Skin of body (tissue), 2 donors: Measurements from ENCODE around the gene INPP1. TPM values are rescaled to one million over a fixed set of nuclear protein-coding genes. Genes with fewer than 3 reads are reported as not detected.
"Not testable (repeated sequence)": the region's sequence is repeated elsewhere in the genome, so short reads cannot be mapped to it uniquely, and the experiment has no call there.

ENCODE experiments used
- DNase-seq: peaks from one replicate; lab custom pipeline; 2025; lab: John Stamatoyannopoulos, UW
- total RNA-seq: library from RNA; depleted of rRNA; stranded (reverse); fragments of >200 nt; gene quantifications from one replicate; pipeline ENCODE4 v1.2.3, GENCODE V29; 2014

INPP1 gene, protein sequence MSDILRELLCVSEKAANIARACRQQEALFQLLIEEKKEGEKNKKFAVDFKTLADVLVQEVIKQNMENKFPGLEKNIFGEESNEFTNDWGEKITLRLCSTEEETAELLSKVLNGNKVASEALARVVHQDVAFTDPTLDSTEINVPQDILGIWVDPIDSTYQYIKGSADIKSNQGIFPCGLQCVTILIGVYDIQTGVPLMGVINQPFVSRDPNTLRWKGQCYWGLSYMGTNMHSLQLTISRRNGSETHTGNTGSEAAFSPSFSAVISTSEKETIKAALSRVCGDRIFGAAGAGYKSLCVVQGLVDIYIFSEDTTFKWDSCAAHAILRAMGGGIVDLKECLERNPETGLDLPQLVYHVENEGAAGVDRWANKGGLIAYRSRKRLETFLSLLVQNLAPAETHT
- 12.0 TPM for total RNA-seq

- no peak for DNase-seq
These were observed at the start of gene INPP1 for GRCh38 chr2:190343536-190344275. TSS of gene INPP1 (plus strand) at chr2:190343589. CDS start at chr2:190360103, 16,514 bp downstream.

DNA sequence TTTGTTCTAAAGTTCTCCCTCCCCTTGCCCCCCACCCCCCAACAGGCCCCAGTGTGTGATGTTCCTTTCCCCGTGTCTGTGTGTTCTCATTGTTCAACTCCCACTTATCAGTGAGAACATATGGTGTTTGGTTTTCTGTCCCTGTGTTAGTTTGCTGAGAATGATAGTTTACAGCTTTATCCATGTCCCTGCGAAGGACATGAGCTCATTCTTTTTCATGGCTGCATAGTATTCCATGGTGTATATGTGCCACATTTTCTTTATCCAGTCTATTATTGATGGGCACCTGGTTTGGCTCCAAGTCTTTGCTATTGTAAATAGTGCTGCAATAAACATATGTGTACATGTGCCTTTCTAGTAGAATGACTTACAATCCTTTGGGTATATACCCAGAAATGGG is 45.5 kb upstream of the INPP1 start:
- not testable (repeated sequence) for DNase-seq

- DNase-seq: no peak
These were observed 42.4 kb upstream of the INPP1 start for GRCh38 chr2:190301032-190301431.

DNA sequence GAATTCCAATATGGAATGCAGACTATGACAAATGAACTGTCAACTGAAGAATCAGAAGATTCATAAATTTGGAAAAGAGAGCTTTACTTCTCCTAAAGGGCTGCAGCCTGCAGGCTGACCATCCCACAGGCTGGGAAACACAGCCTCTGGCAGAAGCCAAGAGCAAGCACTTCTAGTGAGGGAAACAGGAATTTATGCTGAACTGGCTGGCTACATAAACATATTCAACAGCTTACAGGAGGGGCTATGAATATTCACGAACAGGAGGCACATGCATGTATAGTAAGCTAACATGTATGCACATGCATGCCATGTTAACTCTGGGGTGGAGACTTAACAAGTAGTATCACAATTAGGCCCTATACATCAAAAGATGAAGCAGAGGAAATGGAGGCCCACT is 41.3 kb upstream of the INPP1 start:
- no peak for DNase-seq

GRCh38 chr2:190303647-190304046 is 39.7 kb upstream of the INPP1 start:
- no peak for DNase-seq

- no peak for DNase-seq
These were observed 39.0 kb upstream of the INPP1 start for GRCh38 chr2:190304404-190304803.

GRCh38 chr2:190308031-190308430 is 35.4 kb upstream of the INPP1 start:
- no peak for DNase-seq

- no peak for DNase-seq
These were observed 31.3 kb upstream of the INPP1 start for GRCh38 chr2:190311893-190312634.

DNA sequence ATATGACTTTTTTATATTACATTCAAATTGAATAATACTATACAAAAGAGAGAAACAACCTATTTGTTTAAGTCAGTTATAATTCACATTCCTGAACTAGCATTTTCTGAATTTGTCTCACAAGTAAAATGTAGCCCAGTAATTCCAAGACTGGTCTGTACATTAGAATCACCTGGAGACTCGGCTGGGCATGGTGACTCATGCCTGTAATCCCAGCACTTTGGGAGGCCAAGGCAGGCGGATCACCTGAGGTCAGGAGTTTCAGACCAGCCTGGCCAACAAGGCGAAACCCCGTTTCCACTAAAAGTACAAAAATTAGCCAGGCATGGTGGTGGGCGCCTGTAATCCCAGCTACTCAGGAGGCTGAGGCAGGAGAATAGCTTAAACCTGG is 30.8 kb upstream of the INPP1 start:
- not testable (repeated sequence) for DNase-seq

GRCh38 chr2:190313880-190314279 is 29.5 kb upstream of the INPP1 start:
- no peak for DNase-seq

DNA sequence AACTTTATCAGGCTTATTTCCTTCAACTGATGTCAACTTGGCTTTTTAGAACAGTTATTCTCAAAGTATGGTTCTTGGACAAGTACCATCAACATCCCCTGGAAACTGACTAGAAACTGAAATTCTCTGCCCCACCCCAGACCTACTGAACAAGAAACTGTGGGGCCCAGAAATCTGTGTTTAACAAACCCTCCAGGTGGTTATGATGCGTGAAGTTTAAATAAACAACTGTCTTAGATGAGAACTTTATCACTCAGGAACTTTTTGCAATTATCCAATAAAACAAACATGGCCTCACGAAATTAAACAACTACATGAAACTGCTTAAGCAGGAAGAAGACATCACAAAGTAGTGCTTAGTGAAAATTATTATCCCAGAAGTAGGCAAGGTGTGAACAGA is 28.1 kb upstream of the INPP1 start:
- no peak for DNase-seq

GRCh38 chr2:190318514-190318913 is 24.9 kb upstream of the INPP1 start:
- no peak for DNase-seq

DNA sequence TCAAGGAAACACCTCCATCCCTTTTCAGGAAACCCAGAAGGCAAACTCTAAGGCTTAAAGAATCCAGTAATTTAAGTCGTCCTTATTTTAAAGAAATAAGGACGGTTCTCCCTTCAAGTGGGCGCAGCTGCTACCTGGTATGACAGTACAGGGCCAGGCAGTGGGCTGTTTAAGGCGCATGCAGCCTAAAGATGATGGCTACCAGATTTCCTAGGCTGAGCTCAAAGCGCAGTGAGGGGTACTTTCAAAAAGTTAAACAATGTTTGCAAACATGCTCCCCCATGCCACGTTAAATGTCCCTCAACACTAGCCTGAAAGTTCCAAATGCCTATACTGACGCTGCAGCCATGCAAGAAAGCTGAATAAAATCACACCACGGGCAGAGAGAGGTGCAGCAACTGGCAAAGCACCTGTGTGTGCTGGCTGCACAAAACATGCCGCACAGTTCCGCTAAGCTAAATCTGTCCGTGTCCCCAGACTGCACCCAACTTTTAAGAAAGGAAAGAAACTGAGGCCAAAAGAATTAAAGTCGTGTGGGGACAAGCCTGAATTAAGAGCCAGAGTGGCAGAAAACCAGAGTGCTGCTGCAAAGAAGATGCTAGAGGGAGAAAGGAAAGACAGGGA is 24.3 kb upstream of the INPP1 start:
- DNase-seq: peak; percentile 54

DNA sequence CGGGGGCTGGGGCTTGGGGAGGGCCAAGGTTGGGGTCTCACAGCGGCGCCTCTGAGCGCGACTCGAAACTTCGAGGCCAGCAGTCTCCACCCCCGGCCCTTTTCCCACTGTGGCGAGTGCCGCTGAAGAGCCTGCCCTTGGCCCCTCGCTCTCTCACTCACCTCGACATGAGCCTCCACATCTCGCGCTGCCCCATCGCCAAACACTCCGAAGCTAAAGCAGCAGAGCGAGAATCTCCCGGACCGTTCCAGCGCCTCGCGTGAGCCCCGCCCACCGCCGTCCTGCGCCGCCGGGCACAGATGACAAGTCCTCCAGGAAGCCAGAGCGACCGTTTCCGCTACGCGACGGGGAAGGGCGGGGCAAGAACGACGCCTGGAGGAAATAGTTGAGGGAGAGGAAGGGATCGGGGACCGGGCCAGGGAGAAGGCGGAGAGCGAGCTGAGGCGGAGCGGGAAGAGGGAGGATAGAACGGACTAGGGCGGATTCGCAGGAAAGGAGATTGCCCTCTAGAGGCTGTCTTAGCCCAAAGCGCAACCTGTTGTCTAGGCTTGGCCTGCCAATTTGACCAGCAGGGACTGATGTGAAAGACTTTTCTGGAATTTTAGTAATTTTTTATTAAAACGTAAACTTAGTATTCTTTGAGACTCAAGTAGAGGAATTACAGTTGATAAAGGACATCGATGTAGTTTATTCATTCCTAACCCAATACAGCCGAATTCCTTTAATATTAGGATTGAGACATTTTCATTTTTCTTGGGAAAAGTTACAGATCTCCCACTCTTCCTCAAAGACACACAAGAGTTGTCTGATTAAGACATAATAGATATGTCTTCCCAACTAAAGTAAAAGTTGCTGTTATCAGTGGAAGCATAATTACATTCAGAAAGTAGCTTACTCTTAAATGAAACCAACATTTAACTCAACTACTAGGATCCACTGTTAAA is 23.6 kb upstream of the INPP1 start, which contains the start of gene HIBCH:
TSS of gene HIBCH (minus strand) at position 272 of the 944 bp plus-strand sequence. CDS start at position 196, 76 bp downstream.
- DNase-seq: peak; percentile 97

- DNase-seq: no peak
These were observed 22.7 kb upstream of the INPP1 start for GRCh38 chr2:190320696-190321095.

DNA sequence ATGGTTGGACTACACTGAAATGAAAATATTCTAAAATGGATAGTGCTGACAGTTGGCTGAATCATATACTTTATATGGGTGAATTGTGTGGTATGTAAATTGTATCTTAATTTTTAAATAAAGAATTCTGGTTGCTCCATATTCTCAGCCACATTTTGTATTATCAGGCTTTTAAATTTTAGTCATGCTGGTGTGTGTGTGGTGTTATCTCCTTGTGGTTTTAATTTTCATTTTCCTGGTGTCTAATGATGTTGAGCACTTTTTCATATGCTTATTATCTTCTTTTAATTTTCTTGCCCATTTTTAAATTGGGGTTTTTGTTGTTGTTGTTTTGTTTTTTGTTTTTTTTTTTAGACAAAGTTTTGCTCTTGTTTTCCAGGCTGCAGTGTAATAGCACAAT is 20.0 kb upstream of the INPP1 start:
- no peak for DNase-seq

DNA sequence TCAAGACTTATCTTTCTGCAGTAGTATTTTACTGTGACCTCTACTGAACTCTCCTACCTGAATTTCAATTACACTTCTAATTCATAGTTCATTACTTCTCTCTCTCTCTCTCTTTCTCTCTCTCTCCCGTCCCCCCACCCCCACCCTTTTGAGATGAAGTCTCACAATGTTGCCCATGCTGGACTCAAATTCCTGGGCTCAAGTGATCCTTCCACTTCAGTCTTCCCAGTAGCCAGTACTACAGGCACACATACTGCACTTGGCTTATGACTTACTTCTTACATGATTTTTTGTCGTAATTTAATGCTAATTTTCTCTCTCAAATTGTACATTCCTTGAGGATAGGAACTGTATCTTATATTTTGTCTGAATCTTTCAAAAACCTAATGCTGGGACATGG is 17.8 kb upstream of the INPP1 start:
- DNase-seq: no peak

DNA sequence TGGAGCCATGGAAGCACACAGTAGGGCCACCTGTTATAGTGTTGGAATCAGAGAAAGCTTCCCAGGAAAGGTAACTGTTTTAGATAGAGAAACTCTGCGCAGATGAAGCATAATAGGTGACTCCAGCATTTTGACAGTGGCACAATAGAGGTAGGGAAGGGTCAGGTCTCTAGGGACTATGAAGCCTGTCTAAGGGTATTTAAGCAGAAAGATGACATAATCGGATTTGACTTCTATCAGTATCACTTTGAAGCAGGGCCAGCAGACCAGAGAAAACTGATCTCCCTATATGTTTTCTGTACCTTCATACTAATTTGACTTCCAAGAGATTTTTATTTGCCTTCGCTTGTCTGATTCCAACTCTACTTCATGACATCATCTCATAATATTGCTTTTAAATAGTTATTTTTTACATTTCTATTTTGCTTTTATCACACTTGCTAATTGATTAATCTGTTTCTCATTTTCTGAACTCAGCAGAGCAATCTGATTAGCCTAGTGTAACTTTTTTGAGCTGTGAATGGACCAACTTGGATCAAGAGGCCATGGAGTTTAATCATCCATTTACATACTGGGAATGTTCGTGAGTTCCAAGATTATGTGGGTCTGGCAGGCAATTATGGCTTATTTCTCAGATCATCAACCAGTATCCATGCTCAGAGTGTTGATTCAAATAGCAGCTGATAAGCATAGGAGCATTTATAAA is 15.4 kb upstream of the INPP1 start:
- DNase-seq: no peak

DNA sequence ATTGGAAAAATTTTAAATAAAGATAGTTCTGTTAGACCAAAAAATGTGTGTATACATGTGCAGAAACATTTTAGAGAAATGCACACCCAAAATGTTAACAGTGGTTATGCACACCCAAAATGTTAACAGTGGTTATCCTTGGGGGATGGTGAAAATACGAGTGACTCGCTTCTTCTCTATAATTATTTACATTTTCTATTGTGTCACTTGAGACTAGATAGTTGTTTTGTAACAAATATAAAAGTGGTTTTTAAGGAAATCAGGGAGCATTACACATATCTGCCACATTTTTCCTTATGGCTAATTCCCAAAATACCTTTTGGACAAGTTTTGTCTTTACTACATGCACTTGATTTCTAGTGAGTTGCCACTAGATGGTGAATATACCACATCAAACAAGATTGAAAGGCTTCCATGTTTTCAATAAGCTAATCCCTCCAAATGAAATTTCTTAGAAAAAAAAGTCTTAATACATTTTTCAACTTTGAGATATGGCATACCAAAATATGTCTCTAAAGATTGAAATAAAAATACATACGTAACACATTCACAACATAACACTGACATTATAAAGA is 14.7 kb upstream of the INPP1 start:
- DNase-seq: no peak
